Testis (tissue), 3 donors: ENCODE data around the gene ARHGAP26. TPM values are rescaled to one million over a fixed set of nuclear protein-coding genes. Genes with fewer than 3 reads are reported as not detected.
"Not testable (repeated sequence)": the region's sequence is repeated elsewhere in the genome, so short reads cannot be mapped to it uniquely, and the experiment has no call there.

Experiments
- DNase-seq: peaks from one replicate; pipeline ENCODE4 v3.0.0-alpha.2; 2019
- H3K27ac ChIP-seq, 2 donors: fragments of 200-600 bp; sonication (generic); one replicate each; pipeline ENCODE4 v1.5.1; 2019
- H3K27me3 ChIP-seq: fragments of 200-600 bp; sonication (generic); one replicate; pipeline ENCODE4 v1.5.1; 2019
- H3K36me3 ChIP-seq: fragments of 200-600 bp; sonication (generic); one replicate; pipeline ENCODE4 v1.5.1; 2017; ENCODE audit warnings: low read depth; ENCODE audit errors: missing control alignments
- H3K4me1 ChIP-seq: fragments of 200-600 bp; sonication (generic); one replicate; pipeline ENCODE4 v1.5.1; 2019
- H3K4me3 ChIP-seq, 2 donors: fragments of 200-600 bp; sonication (generic); one replicate each; pipeline ENCODE4 v1.5.1; 2017 to 2019
- H3K9me3 ChIP-seq: fragments of 200-600 bp; sonication (generic); one replicate; pipeline ENCODE4 v1.5.1; 2017
- POLR2A ChIP-seq: fragments of 450-650 bp; IDR thresholded peaks from one replicate; pipeline ENCODE4 v1.6.1; 2017; ENCODE audit warnings: antibody characterized with exemption, mild to moderate bottlenecking, moderate library complexity
- WGBS, 2 donors: methylation state at CpG; one replicate each; pipeline ENCODE4 v1.1.5; 2018; 5-methylcytosine and 5-hydroxymethylcytosine counted together
- intact Hi-C: fragments of 100-400 bp; cut with DNase I; formaldehyde crosslinking; loops from one replicate; pipeline ENCODE4 v1.15.1; 2023; ENCODE audit warnings: low total_unique reads
- polyA plus RNA-seq: library from polyadenylated mRNA; stranded (reverse); fragments of 350-450 nt; fragmentation: Illumina TruSeq; extraction: RNeasy Lipid Tissue Mini Kit (QIAGEN cat#74804); gene quantifications from one replicate; pipeline ENCODE4 v1.2.3, GENCODE V29; 2014; ENCODE audit warnings: low read depth, low replicate concordance; ENCODE audit not compliant: insufficient read depth
- total RNA-seq, 2 donors: library from RNA; depleted of rRNA; stranded (reverse); fragments of >200 nt; gene quantifications; one replicate each; pipeline ENCODE4 v1.2.3, GENCODE V29; 2016
- TF ChIP-seq, protein P1 (sequence below), 3 experiments: fragments of 450-650 bp in 2 of 3; fragments of 200-600 bp in 1 of 3; sonication (generic) in 1 of 3; IDR thresholded peaks; one replicate each; pipeline ENCODE4 v1.5.1; 2016 to 2019; ENCODE audit warnings: antibody characterized with exemption in 3 of 3, mild to moderate bottlenecking in 2 of 3, moderate library complexity in 1 of 3

ARHGAP26 gene
- total and polyA plus RNA-seq, 3 donors from 2014 or later, result 33.8 to 98.7 (median 95.7) TPM

DNA sequence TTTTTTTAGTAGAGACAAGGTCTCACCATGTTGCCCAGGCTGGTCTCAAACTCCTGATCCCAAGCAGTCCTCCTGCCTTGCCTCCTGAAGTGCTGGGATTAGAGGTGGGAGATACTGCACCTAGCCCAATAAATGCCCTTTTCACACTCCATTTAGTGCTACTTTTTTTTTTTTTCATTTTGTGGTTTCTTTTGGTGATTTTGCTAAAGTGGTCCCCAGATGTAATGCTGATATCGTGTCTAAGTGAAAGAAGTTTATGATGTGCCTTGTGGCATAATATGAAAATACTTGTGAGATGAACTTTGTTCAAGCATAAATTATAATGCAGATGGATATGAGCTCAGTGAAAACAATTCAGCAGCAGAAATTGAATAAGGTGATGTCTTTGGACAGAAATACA is 227.4 kb downstream of the ARHGAP26 start:
- intact Hi-C loops, result no loop called here
- H3K27me3 ChIP-seq, result no peaks in the 10 kb centered on the region
- H3K4me3 ChIP-seq, result no peak overlapping the region
- 90 to 96% methylated on average over 1 of the region's 1 CpG for WGBS, 2 donors
- H3K9me3 ChIP-seq, result no peaks in the 10 kb centered on the region
- no peak for TF ChIP-seq POLR2A
- TF ChIP-seq, protein P1, sequence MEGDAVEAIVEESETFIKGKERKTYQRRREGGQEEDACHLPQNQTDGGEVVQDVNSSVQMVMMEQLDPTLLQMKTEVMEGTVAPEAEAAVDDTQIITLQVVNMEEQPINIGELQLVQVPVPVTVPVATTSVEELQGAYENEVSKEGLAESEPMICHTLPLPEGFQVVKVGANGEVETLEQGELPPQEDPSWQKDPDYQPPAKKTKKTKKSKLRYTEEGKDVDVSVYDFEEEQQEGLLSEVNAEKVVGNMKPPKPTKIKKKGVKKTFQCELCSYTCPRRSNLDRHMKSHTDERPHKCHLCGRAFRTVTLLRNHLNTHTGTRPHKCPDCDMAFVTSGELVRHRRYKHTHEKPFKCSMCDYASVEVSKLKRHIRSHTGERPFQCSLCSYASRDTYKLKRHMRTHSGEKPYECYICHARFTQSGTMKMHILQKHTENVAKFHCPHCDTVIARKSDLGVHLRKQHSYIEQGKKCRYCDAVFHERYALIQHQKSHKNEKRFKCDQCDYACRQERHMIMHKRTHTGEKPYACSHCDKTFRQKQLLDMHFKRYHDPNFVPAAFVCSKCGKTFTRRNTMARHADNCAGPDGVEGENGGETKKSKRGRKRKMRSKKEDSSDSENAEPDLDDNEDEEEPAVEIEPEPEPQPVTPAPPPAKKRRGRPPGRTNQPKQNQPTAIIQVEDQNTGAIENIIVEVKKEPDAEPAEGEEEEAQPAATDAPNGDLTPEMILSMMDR (IDR thresholded peaks at IDR 0.05), result no peak
- no peak for DNase-seq
- H3K4me1 ChIP-seq, result peaks cover 4% of the 10 kb centered on the region
- H3K36me3 ChIP-seq, result no peaks in the 10 kb centered on the region
- no peak overlapping the region for H3K27ac ChIP-seq

- H3K36me3 ChIP-seq, result no peaks in the 10 kb centered on the region
- H3K4me3 ChIP-seq, result no peak overlapping the region
- 87 to 92% methylated on average over 6 of the region's 6 CpGs for WGBS, 2 donors
- no peaks in the 10 kb centered on the region for H3K27me3 ChIP-seq
- no peak overlapping the region for H3K27ac ChIP-seq
- peaks cover 9% of the 10 kb centered on the region for H3K4me1 ChIP-seq
- TF ChIP-seq, protein P1 (IDR thresholded peaks at IDR 0.05), result no peak
- no peak for TF ChIP-seq POLR2A
- H3K9me3 ChIP-seq, result no peaks in the 10 kb centered on the region
- no peak for DNase-seq
- intact Hi-C loops, result no loop called here
Measured at GRCh38 chr5:142998316-142999020, 228.3 kb downstream of the ARHGAP26 start.

DNA sequence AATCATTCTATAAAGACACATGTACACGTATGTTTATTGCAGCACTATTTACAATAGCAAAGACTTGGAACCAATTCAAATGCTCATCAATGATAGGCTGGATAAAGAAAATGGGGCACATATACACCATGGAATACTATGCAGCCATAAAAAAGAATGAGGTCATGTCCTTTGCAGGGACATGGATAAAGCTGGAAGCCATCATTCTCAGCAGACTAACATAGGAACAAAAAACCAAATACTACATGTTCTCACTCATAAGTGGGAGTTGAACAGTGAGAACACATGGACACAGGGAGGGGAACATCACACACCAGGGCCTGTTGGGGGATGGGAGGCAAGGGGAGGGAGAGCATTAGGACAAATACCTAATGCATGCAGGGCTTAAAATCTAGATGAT is 230.4 kb downstream of the ARHGAP26 start:
- not testable (repeated sequence) for H3K9me3 ChIP-seq, H3K4me1 ChIP-seq, H3K27ac ChIP-seq, DNase-seq, H3K36me3 ChIP-seq, H3K4me3 ChIP-seq, H3K27me3 ChIP-seq
- 90 to 92% methylated on average over 1 of the region's 1 CpG for WGBS, 2 donors
- intact Hi-C loops, result loop anchor here (10.0 kb wide), 1 partner anchor 824 kb away; no protein-coding TSS in a partner anchor

DNA sequence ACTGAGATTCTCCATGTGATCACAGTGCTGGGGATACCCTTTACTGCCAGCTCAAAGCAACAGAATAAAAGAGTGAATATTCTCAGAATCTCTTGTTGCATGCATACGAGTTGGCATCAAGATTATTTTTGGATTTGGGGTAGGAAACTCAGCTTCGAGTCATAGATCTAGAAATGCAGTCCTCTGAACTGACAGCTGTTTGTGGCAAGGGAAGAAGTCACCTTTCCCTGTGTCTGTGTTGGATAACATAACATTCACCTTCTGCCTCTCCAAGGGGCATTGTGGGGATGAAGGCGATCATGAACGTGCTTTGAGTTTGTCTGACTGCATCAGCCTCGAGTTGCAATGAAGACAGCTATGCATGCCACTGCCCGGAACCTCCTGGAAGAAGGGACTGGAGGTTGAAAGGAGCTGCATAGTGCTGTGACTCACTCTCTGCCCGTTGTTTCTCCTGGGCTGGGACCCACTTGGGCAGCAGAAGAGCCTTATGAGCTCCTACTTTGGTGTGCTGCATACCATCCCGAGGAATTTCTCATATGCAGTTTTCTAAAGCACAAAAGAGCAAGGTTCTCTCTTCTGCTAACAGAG is 231.7 kb downstream of the ARHGAP26 start:
- WGBS, 2 donors, result 64 to 66% methylated on average over 8 of the region's 8 CpGs
- TF ChIP-seq POLR2A, result no peak
- TF ChIP-seq, protein P1 (IDR thresholded peaks at IDR 0.05), result no peak
- Histone ChIP-seq H3K27ac (no peak overlapping the region), H3K36me3 (no peaks in the 10 kb centered on the region), H3K9me3 (no peaks in the 10 kb centered on the region), H3K4me3 (no peak overlapping the region), H3K27me3 (no peaks in the 10 kb centered on the region), H3K4me1 (peaks cover 12% of the 10 kb centered on the region)
- intact Hi-C loops, result loop anchor here (10.0 kb wide), 1 partner anchor 823 kb away; no protein-coding TSS in a partner anchor
- DNase-seq, result no peak

- intact Hi-C loops, result loop anchor here (10.0 kb wide), 1 partner anchor 822 kb away; no protein-coding TSS in a partner anchor
- TF ChIP-seq POLR2A, result no peak
- TF ChIP-seq, protein P1 (IDR thresholded peaks at IDR 0.05), result peak; percentile 22 to 40 (median 35)
- Histone ChIP-seq H3K4me3 (no peak overlapping the region), H3K4me1 (peaks cover 16% of the 10 kb centered on the region), H3K27ac (peak overlapping the region in 1 of 2 donors; percentile 2), H3K36me3 (no peaks in the 10 kb centered on the region), H3K9me3 (no peaks in the 10 kb centered on the region), H3K27me3 (no peaks in the 10 kb centered on the region)
- 44 to 58% methylated on average over 7 of the region's 7 CpGs for WGBS, 2 donors
- DNase-seq, result no peak
Measured at GRCh38 chr5:143002459-143003327, 232.5 kb downstream of the ARHGAP26 start.
